Esophagus mucosa (tissue), 1 donor: ENCODE results near the gene AGAP1. TPM values are rescaled to one million over a fixed set of nuclear protein-coding genes. Genes with fewer than 3 reads are reported as not detected.

Experiments used
- ATAC-seq: fragments of 200-7000 bp; cut with Tn5 transposase; one replicate; pipeline ENCODE4 v1.9.1; 2020
- total RNA-seq: library from RNA; stranded (reverse); gene quantifications from one replicate; pipeline ENCODE4 v1.2.4, GENCODE V29; 2023
- donor health status: DM: yes; HTN: yes; CAD: no.

AGAP1 gene
- total RNA-seq, 1 donor from 2014 or later: 17.1 TPM

- no peak for ATAC-seq
These were observed 40.0 kb downstream of the AGAP1 start for GRCh38 chr2:235533616-235534385.

GRCh38 chr2:235534678-235535422 lies 41.0 kb downstream of the AGAP1 start:
- no peak for ATAC-seq

- no peak for ATAC-seq
These were observed 41.7 kb downstream of the AGAP1 start for GRCh38 chr2:235535423-235536130.

GRCh38 chr2:235536711-235537110 lies 42.9 kb downstream of the AGAP1 start:
- ATAC-seq: no peak

- no peak for ATAC-seq
These were observed 43.3 kb downstream of the AGAP1 start for GRCh38 chr2:235537186-235537585.

- no peak for ATAC-seq
These were observed 43.7 kb downstream of the AGAP1 start for GRCh38 chr2:235537587-235537986.

GRCh38 chr2:235538144-235538639 lies 44.3 kb downstream of the AGAP1 start:
- no peak for ATAC-seq

- ATAC-seq: no peak
These were observed 45.1 kb downstream of the AGAP1 start for GRCh38 chr2:235538981-235539380.

GRCh38 chr2:235539773-235540172 lies 45.9 kb downstream of the AGAP1 start:
- no peak for ATAC-seq

GRCh38 chr2:235541016-235541415 lies 47.2 kb downstream of the AGAP1 start:
- peak; percentile 43 for ATAC-seq

- no peak for ATAC-seq
These were observed 48.2 kb downstream of the AGAP1 start for GRCh38 chr2:235541838-235542549.

GRCh38 chr2:235542733-235543127 lies 48.9 kb downstream of the AGAP1 start:
- peak; percentile 39 for ATAC-seq

- peak; percentile 38 for ATAC-seq
These were observed 49.4 kb downstream of the AGAP1 start for GRCh38 chr2:235543128-235543750.

- ATAC-seq: no peak
These were observed 50.2 kb downstream of the AGAP1 start for GRCh38 chr2:235543851-235544688.

GRCh38 chr2:235544689-235544969 lies 50.8 kb downstream of the AGAP1 start:
- no peak for ATAC-seq

- ATAC-seq: no peak
These were observed 51.7 kb downstream of the AGAP1 start for GRCh38 chr2:235545339-235546150.

- ATAC-seq: no peak
These were observed 52.2 kb downstream of the AGAP1 start for GRCh38 chr2:235546151-235546435.

GRCh38 chr2:235546436-235546835 lies 52.6 kb downstream of the AGAP1 start:
- no peak for ATAC-seq

- no peak for ATAC-seq
These were observed 56.0 kb downstream of the AGAP1 start for GRCh38 chr2:235549735-235550377.

GRCh38 chr2:235550378-235550760 lies 56.5 kb downstream of the AGAP1 start:
- no peak for ATAC-seq
